ENCODE measurements around the gene NYNRIN. TPM values are rescaled to one million over a fixed set of nuclear protein-coding genes. Genes with fewer than 3 reads are reported as not detected.

NYNRIN gene
- total RNA-seq, 1 experiment from 2014 or later, result 0.27 TPM

DNA sequence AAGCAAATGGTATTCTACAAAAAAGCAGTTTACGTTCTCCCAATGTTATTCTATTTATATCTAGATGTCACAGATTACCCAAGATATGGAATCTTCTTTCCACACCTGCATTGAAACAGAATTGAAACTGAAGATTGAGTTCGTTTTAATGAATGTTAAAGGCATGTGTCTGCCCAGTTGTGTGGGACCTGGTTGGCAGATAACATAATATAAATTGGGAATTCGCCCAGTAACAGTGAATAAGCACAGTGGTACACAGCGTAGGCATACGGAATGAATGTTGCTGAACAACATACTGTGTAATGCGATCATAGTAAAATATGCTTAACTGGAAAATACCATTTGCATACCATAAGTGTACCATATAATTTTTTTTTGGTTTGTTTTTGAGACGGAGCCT is 35.2 kb downstream of the NYNRIN start:
- H3K9me3 ChIP-seq (ENCODE audit: control insufficient read depth in 1 of 2, insufficient read depth in 1 of 2, low read depth in 1 of 2, low read length in 2 of 2), result no peaks in the 10 kb centered on the region
- intact Hi-C loops (cut with micrococcal nuclease), result loop anchor here (10.0 kb wide), 1 partner anchor 219 kb away; the partner anchor contains the start of genes CHMP4A and MDP1
- H3K27ac ChIP-seq (ENCODE audit: low read depth, low read length), result no peak overlapping the region
- no peaks in the 10 kb centered on the region for H4K20me1 ChIP-seq (ENCODE audit: insufficient read depth)
- H3K4me2 ChIP-seq (ENCODE audit: low read length), result no peak overlapping the region
- H3K27me3 ChIP-seq (ENCODE audit: insufficient read depth, low read length), result no peaks in the 10 kb centered on the region
- DNase-seq (ENCODE audit: low read depth, low spot score), result no peak
- no TSS peak for BruUV-seq (replicated peaks)
- H3K9me2 ChIP-seq (ENCODE audit: insufficient read depth), result no peaks in the 10 kb centered on the region
- no peak for TF ChIP-seq ZNF274 (IDR thresholded peaks at IDR 0.05; ENCODE audit: low read depth, low read length)
- no peak for TF ChIP-seq SIN3A (IDR thresholded peaks at IDR 0.05; ENCODE audit: low read depth)
- no peak for TF ChIP-seq RAD21 (IDR thresholded peaks at IDR 0.05; ENCODE audit: low read depth)
- TF ChIP-seq YY1 (IDR thresholded peaks at IDR 0.05; ENCODE audit: extremely low read depth, insufficient replicate concordance, low read depth, low read length), result no peak
- no peak for TF ChIP-seq ELF1 (IDR thresholded peaks at IDR 0.05; ENCODE audit: borderline replicate concordance, low read depth)
- TF ChIP-seq FOSL1 (IDR thresholded peaks at IDR 0.05; ENCODE audit: low read depth), result no peak
- TF ChIP-seq, protein P1, sequence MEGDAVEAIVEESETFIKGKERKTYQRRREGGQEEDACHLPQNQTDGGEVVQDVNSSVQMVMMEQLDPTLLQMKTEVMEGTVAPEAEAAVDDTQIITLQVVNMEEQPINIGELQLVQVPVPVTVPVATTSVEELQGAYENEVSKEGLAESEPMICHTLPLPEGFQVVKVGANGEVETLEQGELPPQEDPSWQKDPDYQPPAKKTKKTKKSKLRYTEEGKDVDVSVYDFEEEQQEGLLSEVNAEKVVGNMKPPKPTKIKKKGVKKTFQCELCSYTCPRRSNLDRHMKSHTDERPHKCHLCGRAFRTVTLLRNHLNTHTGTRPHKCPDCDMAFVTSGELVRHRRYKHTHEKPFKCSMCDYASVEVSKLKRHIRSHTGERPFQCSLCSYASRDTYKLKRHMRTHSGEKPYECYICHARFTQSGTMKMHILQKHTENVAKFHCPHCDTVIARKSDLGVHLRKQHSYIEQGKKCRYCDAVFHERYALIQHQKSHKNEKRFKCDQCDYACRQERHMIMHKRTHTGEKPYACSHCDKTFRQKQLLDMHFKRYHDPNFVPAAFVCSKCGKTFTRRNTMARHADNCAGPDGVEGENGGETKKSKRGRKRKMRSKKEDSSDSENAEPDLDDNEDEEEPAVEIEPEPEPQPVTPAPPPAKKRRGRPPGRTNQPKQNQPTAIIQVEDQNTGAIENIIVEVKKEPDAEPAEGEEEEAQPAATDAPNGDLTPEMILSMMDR (IDR thresholded peaks at IDR 0.05 in 2 of 3, conservative IDR thresholded peaks at IDR 0.05 in 1 of 3; ENCODE audit: borderline replicate concordance in 1 of 3, insufficient read depth in 1 of 3, low read depth in 2 of 3, low read length in 2 of 3), result no peak
- TF ChIP-seq, protein P2, sequence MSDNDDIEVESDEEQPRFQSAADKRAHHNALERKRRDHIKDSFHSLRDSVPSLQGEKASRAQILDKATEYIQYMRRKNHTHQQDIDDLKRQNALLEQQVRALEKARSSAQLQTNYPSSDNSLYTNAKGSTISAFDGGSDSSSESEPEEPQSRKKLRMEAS (IDR thresholded peaks at IDR 0.05), result no peak
- no peak for TF ChIP-seq ZFX (IDR thresholded peaks at IDR 0.05)
- no peak for TF ChIP-seq CEBPB (IDR thresholded peaks at IDR 0.05; ENCODE audit: low read depth)
- TF ChIP-seq POLR2A (IDR thresholded peaks at IDR 0.05; ENCODE audit: borderline replicate concordance, extremely low read depth, insufficient read depth, insufficient read length), result no peak
- TF ChIP-seq SRF (IDR thresholded peaks at IDR 0.05; ENCODE audit: low read depth), result no peak
- TF ChIP-seq, protein P3, sequence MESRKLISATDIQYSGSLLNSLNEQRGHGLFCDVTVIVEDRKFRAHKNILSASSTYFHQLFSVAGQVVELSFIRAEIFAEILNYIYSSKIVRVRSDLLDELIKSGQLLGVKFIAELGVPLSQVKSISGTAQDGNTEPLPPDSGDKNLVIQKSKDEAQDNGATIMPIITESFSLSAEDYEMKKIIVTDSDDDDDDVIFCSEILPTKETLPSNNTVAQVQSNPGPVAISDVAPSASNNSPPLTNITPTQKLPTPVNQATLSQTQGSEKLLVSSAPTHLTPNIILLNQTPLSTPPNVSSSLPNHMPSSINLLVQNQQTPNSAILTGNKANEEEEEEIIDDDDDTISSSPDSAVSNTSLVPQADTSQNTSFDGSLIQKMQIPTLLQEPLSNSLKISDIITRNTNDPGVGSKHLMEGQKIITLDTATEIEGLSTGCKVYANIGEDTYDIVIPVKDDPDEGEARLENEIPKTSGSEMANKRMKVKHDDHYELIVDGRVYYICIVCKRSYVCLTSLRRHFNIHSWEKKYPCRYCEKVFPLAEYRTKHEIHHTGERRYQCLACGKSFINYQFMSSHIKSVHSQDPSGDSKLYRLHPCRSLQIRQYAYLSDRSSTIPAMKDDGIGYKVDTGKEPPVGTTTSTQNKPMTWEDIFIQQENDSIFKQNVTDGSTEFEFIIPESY (IDR thresholded peaks at IDR 0.05; ENCODE audit: extremely low read depth, insufficient replicate concordance, low read length), result no peak
- H3K4me3 ChIP-seq (replicated peaks in 1 of 2; ENCODE audit: low read depth in 1 of 2, low read length in 2 of 2), result no peak overlapping the region
- H2AFZ ChIP-seq (ENCODE audit: low read depth, low read length, poor library complexity, severe bottlenecking), result no peak overlapping the region
- ChIA-PET RAD21 (ENCODE audit: low non-redundant PET in 1 of 2, low total read pairs in 2 of 2, uncharacterized antibody in 2 of 2, unreplicated experiment in 2 of 2) (no interaction called here), POLR2A (interaction anchor here (0.5 kb wide), 1 partner anchor 340 kb away, joined by 3 read pairs; the partner anchor contains the start of gene PCK2), CTCF (interaction anchor here (4.6 kb wide), 1 partner anchor 102 kb away, joined by 82 read pairs; no protein-coding TSS in a partner anchor)
- peaks cover 23 to 27% of the 10 kb centered on the region in 2 experiments; a peak in 3 of 4 replicates for H3K36me3 ChIP-seq (ENCODE audit: control insufficient read depth in 1 of 2, insufficient read depth in 2 of 2, low read length in 2 of 2)
- peaks cover 14 to 25% of the 10 kb centered on the region in 2 experiments for H3K4me1 ChIP-seq (ENCODE audit: control insufficient read depth in 1 of 2, insufficient read depth in 2 of 2, low read length in 2 of 2)
- H3K79me2 ChIP-seq (ENCODE audit: insufficient read depth, low read length), result peaks cover 21% of the 10 kb centered on the region
- H3K9ac ChIP-seq (ENCODE audit: low read length), result no peak overlapping the region
- ATAC-seq, result no peak

Data from HCT116 (cell line).